ENCODE data around the gene CHD6.

Gene CHD6

GRCh38 chr20:41457173-41457857 is 160.9 kb downstream of the CHD6 start:
- no peak for DNase-seq

- DNase-seq, result no peak
Measured at GRCh38 chr20:41456351-41456750, 161.8 kb downstream of the CHD6 start.

DNA sequence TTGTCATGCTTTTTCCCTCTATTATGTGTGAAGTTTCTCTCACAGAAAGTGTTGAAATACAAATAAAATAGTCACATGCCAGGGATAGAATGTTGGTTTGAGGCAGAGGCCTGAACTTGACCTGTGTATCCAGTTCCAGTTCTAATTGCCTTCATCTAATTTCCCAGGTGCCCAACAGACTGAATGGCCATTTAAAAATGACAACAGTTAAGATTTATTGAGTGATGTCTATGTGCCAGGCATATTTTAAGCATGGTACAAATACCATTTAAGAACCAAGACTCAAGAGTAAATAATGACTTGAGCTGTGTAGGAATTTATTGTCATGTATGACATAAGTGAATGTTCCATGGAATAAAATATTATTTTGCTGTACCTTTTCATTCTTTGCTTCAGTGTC is 163.9 kb downstream of the CHD6 start:
- no peak for DNase-seq

GRCh38 chr20:41453010-41453950 is 164.9 kb downstream of the CHD6 start:
- no peak for DNase-seq

DNA sequence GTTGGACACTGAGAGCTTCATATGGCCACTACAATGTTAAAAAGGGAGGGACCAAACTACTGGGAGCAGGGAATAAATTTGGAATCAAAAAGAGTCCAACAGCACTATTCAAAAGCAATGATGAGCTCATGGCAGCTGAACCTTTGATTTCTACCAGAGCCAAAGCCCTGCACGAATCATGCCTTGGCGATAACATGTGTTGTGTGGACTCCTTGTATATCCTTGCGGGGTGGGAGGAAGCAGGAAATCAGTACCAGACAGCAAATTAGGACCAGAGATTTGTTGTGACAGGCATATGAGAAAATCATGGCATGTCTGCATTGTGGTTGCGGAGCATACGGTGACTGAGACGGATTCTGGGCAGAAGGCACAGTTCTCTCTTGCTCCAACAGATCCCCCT is 166.0 kb downstream of the CHD6 start:
- DNase-seq, result no peak

DNA sequence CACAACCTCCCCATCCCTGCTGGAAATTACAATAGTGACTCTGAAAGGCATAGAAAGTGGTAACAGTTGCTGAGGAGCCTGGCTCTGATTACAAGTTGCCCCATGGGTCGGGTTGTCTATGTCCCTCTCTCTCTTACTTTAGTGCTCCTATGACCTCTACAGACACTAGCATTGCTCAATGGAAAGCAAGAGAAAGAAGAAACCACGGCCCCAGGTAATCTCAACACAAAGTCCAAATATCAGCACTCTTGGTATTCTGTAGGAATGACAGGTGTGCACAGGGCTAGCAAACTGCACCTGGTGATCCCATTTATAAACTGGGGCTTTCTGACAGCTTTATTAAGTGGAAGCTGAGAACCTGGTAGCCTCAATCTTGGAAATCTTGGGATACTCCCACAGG is 171.2 kb downstream of the CHD6 start:
- DNase-seq, result no peak

DNA sequence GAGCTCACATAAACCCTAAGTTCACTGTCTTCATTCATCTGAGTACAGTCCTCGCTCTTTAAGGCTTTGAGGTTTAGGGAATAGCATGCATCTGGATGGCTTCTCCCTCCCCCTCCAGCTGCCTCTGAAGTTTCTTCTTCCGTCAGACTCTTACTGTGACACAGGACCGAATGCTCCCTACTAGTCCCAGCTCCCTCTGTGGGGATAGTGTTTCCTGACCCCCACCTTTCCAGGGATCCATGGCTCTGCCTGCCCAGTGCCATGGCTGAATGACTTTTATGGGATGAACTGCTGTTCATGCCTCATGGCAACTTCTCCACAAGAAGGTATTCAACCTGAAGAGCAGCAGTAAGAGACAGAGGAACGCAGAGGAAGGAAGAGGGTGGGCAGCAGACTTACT is 171.7 kb downstream of the CHD6 start:
- no peak for DNase-seq

GRCh38 chr20:41444821-41445220 is 173.4 kb downstream of the CHD6 start:
- DNase-seq, result no peak

- peak; percentile 17 for DNase-seq
Measured at GRCh38 chr20:41443691-41444090, 174.5 kb downstream of the CHD6 start.

DNA sequence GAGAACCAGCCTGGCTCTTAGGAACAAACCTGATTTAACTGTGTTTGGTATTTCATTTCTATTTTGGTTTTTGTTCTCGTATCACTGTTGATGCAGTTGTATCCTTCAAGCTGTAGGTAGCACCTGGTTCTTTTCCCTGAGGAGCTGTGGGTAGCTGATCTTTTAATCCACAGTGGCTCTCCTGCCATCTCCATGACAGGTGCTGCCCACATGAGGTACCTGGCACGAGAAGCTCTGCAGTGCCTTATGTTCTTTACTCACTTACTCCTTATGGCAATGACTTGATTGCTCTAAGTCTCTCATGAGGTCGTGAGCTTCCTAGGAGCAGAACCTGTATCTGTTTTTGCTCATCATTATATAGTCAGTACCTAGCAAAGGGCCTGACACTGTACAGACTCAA is 177.3 kb downstream of the CHD6 start:
- no peak for DNase-seq

DNA sequence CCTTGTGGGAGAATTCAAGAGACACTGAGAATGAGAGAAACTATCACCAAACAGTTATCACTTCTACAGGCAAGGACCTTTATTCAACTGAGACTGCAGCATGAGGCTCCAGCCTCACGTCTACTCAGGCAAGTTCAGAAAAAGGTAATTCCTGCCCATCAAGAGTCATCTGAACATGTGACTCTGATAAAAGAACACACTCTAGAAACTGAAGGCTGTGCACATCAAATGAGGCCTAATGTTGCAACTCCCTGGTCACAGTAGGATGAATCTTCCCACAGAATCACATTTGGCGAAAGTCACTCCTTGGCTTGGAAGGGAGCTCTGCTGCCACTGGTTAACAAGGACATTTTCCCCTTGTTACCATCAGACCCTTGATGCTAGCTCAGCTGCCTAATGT is 180.3 kb downstream of the CHD6 start:
- DNase-seq, result no peak

DNA sequence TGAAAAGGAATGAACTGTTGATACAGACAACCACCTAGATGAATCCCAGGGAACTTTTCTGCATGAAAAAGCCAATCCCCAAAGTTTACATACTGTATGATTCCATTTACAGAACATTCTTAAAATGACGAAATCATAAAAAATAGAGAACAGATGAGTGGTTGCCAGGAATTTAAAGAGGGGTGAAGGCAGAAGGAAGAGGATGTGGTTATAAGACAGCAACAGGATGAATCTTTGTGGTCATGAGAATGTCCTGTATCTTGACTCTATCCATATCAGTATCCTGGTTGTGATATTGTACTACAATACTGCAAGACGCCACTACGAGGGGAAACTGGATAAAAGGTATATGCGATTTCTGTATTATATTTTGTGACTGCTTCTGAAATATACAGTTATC is 181.5 kb downstream of the CHD6 start:
- DNase-seq, result no peak

DNA sequence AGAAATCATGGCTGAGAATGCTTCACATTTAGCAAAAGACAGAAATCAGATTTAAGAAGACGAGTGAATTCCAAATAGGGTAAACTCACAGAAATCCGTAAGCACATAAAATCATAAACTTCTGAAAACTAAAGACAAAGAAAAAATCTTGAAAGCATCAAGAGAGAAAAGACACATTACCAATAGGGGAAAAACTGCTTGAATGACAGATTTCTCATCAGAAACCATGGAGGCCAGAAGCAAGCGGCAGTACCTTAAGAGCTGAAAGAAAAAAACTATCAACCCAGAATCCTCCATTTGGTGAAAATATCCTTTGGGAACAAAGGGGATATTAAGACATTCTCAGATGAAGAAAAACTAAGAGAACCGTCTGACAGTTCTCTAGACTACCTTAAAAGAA is 185.0 kb downstream of the CHD6 start:
- no peak for DNase-seq

DNA sequence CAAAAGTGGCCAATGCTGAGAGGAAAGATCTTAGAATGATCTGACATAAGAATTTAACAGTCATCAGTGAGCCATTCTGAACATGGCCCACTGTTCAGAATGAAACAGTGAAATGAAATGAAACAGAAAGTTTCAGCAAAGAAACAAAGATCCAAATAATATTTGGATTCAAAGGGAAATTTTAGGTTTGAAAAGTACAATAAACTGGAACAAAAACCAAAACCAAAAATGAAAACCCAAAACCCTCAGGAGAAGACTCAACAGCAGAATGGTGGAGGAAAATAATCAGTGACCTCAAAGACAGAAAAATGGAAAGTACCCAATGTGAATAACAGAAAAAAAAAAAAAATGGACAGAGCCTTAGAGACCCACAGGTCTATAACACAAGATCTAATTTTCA is 185.4 kb downstream of the CHD6 start:
- no peak for DNase-seq

DNA sequence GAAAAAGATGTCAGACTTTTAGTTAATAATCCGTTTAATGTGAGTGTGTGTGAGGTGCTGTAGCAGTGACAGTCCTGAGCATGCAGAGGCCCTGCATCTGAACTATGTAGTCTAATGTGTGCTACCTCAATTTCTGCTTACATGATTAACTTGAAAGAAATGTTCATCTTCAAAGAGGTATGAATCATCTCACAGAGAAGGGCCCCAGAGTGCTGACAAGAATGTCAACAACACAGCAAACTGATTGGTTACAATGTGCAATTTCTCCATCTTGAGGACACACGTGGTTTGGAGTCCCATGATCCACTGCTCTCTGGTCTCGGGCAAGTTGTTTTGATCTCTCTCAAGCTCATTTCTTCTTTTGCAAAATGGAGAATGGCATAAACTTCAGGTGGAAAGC is 189.9 kb downstream of the CHD6 start:
- no peak for DNase-seq

GRCh38 chr20:41427833-41428232 is 190.3 kb downstream of the CHD6 start:
- no peak for DNase-seq

DNA sequence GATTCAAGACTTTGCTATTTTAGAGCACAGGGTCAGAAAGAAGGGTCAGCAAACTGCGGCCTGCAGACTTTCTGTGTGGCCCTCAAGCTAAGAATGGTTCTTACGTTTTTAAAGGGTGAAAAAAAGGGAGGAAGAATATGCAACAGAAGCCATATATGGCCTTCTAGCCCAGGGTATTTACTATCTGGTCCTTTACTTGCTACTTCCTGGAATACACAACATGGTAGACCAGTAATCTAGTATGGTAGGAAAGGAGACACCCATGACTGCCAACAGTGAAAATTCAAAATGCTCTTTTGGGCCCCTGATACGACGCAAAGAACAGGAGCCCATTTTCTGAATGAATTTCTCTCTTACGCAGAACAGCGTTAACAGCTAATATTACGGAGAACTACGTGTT is 191.2 kb downstream of the CHD6 start:
- no peak for DNase-seq

DNA sequence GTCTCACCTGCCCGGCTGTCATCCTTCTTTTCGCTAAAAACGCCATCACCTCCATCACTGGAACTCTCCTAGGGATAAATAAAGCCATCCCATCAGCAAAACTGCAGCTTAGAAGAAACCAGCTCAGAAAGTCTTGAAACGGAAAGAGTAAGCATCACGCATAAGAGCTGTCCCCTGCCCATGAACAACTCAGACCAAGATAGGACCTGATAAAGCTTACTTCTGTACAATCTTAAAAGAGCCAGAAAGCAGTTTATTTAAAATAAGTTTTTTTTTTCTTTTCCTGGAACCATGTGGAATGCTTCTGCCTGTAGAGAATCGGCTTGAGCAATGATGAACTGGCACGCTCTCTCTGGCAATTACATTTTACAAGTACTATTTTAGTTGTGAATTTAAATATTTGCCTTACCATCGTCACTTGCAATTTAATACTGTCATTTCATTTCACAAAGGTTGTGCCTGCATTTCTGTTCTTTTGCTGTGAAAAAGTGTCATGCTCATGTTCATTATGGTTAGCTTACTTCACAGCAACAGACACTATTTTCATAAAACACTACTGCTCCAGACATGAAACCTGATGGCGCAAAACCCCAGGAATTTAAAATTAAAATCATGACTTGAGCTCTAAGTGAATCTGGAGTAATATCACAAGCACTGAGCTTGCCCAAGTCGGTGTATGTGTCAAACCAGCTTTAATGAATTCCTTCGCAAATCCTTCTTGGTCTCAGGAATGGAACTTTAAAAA is 191.9 kb downstream of the CHD6 start:
- DNase-seq, result no peak

- DNase-seq, result no peak
Measured at GRCh38 chr20:41425180-41425884, 192.8 kb downstream of the CHD6 start.

DNA sequence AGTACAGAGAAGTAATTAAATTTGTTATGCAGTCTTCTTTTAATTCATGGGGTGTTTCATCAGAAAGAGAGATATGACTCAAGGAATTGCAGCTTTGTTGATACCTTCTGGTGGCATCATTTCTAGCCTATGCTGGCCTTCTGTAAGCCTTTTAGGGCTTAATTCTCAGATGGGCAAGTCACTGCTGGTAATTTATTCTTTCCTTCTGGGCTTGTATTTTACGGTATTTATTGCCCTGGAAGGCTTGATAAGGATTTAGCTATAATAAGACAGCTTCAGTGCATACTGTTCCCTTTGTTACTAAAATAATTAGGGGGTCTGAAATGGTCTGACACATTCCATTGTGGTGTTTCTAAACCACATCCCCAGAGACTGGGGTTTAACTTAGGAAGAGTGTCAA is 193.6 kb downstream of the CHD6 start:
- no peak for DNase-seq

DNA sequence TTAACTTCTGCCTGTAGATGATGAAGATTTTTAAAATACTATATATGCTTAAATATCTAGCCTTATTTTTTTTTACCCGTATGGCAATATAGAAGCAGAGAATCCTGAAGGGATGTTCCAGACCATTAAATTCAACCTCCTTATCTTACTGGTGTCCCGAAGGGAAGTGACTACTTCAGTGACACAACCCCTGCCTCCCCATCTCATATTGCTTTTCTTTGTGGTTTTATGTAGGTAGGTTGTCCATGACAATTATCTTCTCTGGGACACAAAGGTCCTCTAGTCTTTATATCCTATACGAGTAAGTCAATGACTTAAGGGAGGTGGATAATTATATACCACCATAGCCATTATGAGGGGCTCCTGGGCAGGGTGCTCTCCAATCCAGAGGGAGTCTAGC is 194.2 kb downstream of the CHD6 start:
- no peak for DNase-seq

DNA sequence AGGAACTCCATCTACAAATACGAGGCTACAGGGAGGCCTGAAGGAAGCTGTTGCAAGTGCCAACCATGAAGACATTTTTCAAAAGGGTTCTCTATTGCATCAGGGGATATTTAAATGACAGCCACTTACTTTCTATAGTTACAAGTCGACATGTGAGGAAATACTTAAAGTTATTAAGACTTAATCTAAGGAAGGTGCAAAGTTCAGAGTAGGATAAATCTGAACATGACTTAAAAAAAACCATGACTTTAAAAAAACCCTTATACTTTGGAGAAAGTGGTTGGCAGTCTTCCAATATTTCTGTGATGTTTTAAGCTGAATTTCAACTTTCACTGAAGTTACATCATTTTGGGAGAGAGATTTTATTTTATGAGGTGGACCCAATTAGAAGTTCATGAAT is 195.2 kb downstream of the CHD6 start:
- no peak for DNase-seq

DNA sequence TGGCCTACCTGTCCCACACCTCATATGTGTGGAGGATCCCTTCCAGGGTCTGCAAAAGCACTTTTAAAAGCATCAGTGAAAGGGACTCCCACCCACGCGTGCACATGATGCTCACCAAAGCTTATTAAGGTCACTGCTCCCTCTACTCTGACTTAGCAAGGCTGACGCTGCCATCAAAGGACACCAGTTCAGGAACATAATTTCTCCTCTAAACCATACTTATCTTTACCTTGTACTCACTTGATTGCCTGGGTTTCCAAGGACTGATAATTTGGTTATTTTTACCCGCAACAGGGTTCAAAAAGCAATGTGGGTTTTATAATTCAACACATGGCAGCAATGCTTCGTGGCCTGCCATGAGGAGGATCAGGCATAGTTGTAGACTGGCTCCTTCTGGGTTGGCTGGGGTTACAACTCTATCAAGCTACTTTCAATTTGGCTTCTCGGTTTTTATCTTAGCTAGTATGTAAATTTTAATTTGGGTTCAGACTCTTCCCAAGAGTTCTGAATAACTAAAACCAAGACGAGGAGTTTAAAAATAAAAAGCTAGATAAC is 199.4 kb downstream of the CHD6 start:
- no peak for DNase-seq

Measured in KG1 (cell line).